ENCODE results near the gene SRSF3. TPM values are rescaled to one million over a fixed set of nuclear protein-coding genes. Genes with fewer than 3 reads are reported as not detected.
A peak's percentile ranks its signal among the peaks of the same experiment; 100 is the strongest.

SRSF3 gene
- total and polyA plus RNA-seq, 9 of the 15 experiments (the other 6 are each of a cell fraction or from before 2014, with no cell fraction given) = 337 to 1,200 (median 518) TPM

GRCh38 chr6:36593569-36594028 lies 563 bp upstream of the SRSF3 start (continued):
- peak; percentile 55; the same call in 1 of the 2 replicates for TF ChIP-seq MGA (IDR thresholded peaks at IDR 0.05)
- no peak for TF ChIP-seq SMARCA5 (IDR thresholded peaks at IDR 0.05)
- peak; percentile 50; the same call in 1 of the 2 replicates for TF ChIP-seq ZNF583 (CRISPR knock-in tag; IDR thresholded peaks at IDR 0.05)
- TF ChIP-seq CREB3 (tag; conservative IDR thresholded peaks at IDR 0.05; ENCODE audit: low read depth) = peak; percentile 41; the same call in 1 of the 2 replicates
- TF ChIP-seq DMBX1 (CRISPR knock-in tag; IDR thresholded peaks at IDR 0.05; ENCODE audit: borderline replicate concordance) = peak; percentile 41; the same call in 1 of the 2 replicates
- TF ChIP-seq MITF (IDR thresholded peaks at IDR 0.05) = 0 out of 2 replicates have a peak, but pooled peaks have one; percentile 34
- peak; percentile 76 for TF ChIP-seq USF2 (CRISPR knock-in tag; IDR thresholded peaks at IDR 0.05)
- peak; percentile 22; the same call in 1 of the 2 replicates for TF ChIP-seq ZBTB17 (CRISPR knock-in tag; IDR thresholded peaks at IDR 0.05)
- no peak; the same call in 1 of the 2 replicates for TF ChIP-seq TOE1 (IDR thresholded peaks at IDR 0.05; ENCODE audit: borderline replicate concordance)
- TF ChIP-seq TOE1 (CRISPR knock-in tag; IDR thresholded peaks at IDR 0.05; ENCODE audit: borderline replicate concordance, low read depth) = no peak
- 0 out of 2 replicates have a peak, but pooled peaks have one; percentile 4 for TF ChIP-seq THAP7 (CRISPR knock-in tag; IDR thresholded peaks at IDR 0.05)
- TF ChIP-seq GATAD2A (IDR thresholded peaks at IDR 0.05) = no peak
- TF ChIP-seq ZNF79 (CRISPR knock-in tag; IDR thresholded peaks at IDR 0.05; ENCODE audit: low read depth) = peak; percentile 12
